ENCODE results near the gene TGM3.

Gene TGM3

DNA sequence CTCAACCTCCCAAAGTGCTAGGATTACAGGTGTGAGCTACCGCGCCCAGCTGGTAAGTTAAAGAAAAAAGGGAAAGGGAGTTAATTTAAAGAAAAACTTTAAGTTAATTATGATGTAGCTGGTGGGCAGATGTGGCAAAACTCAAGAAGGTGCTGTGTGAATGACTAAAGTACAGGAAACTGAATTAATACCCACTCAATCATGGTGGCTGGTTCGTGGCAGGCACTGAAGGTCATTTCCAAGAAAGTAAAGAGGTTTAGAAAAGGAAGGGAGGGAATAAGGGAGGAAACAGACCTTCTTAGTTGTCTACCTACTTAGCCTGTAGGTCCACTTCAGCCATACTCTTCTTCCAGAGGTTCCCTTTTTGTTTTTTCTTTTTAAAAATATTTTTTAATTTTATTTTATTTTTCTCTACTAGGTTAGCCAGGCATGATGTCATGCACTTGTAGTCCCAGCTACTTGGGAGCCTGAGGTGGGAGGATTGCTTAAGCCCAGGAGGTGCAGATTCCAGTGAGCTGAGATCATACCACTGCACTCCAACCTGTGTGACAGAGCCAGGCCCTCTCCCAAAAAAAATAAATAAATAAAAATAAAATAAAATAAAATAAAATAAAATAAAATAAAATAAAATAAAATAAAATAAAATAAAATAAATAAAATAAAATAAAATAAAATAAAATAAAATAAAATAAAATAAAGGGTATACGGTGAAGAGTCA, 11.9 kb upstream of the TGM3 start:
- no peak for DNase-seq (ENCODE audit: low read depth in 2 of 2)

DNA sequence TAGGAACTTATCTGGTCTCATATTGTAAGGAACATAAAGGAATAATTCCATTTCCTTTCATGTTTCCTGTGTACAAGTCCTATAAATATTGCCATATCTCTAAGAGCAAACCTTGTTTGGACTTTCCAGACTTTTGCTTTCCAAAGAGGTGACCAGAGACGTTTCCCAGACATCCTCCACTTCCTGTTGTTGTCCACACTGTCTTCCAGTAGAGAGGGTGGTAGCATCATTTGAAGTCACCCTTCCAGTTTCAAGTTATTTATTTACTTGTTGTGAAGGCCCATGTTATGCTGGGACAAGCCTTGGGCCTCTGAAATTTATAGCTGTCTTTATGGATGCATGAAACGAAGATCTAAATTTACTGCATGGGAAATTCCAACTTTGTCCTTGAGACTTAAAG, 10.6 kb upstream of the TGM3 start:
- DNase-seq (ENCODE audit: low read depth in 2 of 2) = no peak

DNA sequence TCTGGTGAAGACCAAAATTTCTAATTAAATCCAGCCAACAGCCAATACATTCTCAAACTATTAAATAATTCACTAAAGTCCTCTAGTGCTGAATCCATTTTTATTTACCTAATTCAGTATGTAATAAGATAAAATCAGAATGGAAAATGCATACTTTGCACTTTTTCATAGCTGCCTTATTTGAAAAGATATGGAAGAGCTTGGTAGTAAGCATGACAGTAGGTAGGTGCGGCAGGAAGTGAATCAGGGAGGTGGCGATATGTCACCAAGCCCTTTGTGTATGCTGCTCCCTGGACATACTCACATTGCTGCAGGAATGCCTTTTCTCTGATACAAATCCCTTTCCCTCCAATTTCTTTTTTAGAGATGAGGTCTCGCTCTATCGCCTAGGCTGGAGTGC, 10.2 kb upstream of the TGM3 start:
- DNase-seq (ENCODE audit: low read depth in 2 of 2) = no peak

DNA sequence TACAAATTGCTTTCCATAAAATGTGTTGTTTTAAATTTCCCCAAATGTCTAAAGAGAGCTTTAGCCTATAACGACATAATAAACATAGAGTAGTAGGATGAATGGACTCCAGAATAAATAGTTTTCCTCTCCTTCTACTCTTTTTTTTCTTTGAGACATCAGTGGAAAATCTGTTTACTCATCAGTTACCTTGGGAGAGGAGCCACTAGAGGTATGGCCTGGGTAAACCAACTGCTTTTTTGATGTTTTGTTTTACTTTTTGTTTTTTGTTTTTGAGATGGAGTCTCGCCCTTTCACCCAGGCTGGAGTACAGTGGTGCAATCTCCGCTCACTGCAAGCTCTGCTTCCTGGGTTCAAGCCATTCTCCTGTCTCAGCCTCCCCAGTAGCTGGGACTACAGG, 8.3 kb upstream of the TGM3 start:
- DNase-seq (ENCODE audit: low read depth in 2 of 2) = no peak

DNA sequence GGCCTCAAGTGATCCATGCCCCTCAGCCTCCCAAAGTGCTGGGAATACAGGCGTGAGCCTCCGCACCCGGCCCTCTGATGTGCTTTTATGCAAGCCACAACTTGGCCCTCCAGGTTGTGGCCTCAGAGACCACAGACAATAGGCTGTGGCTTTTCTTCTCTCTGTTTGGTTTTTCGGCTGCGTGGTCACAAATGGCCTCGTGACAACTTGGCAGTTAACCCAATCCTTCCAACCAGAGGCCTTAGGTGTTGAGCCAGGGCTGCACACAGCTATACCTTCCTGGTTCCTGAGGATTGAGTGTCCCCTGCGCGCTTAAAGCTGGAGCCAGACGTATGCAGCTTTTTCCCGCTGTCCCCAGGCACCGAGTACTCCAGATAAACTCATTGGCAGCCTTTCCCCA, 6.3 kb upstream of the TGM3 start:
- no peak for DNase-seq (ENCODE audit: low read depth in 2 of 2)

DNA sequence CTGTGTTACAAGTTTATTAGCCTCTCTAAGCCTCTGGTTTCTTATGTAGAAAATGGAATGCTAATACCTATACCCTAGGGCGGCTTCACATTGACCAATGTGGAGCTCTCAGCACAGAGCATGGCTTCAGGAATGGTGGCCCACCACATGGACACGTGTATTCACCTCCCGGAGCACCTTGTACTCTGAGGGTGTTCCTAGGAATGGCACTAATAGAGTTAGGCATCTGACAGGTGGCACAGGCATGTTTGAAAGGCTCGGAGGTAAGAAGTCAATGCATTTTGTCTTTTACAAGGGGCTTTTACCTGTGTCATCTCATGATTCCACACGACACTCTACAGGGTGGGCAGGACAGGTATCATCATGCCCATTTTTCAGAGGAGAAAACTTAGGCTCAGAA, 5.3 kb upstream of the TGM3 start:
- DNase-seq (ENCODE audit: low read depth in 2 of 2) = no peak

DNA sequence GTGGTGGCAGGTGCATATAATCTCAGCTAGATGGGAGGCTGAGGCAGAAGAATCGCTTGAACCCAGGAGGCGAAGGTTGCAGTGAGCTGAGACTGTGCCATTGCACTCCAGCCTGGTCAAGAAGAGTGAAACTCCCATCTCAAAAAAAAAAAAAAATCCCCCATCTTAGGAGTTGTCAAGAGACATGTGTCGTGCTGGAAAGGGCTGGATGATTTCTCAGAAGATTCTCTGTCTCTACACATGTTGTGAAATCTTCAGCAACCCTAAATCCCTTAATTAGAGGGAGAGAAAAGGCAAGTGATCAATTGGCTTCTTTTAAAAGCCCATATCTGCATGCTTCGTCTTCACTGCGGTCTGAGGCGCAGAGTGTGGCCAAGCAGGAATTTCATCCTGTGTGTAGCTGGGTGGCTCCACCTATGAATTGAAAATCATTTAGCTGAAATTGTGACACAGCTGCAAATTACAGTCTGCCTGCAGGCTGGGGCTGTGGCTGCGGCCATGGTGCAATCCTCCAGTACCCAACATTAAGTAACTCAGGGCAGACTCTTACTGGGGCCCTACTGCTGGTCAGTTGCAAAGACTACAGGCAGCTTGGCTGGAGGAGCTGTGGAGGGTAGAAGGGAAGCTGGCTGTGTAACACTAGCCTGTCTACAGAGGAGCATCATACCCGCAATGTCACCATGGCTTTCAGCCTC, 3.2 kb upstream of the TGM3 start:
- DNase-seq (ENCODE audit: low read depth in 2 of 2) = no peak

DNA sequence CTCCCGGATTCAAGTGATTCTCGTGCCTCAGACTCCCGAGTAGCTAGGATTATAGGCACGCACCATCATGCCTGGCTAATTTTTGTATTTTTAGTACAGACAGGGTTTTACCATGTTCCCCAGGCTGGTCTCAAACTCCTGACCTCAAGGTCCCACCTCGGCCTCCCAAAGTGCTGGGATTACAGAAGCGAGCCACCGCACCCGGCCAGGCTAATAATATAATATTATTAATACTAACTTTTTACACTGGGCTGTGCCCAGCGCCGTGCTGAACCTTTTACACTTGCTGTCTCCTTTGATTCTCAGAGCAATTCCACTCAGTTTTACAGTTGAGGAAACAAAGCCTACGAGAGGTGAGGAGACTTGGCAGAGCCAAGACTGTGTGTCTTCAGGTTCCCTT, 2.3 kb upstream of the TGM3 start:
- no peak for DNase-seq (ENCODE audit: low read depth in 2 of 2)

DNA sequence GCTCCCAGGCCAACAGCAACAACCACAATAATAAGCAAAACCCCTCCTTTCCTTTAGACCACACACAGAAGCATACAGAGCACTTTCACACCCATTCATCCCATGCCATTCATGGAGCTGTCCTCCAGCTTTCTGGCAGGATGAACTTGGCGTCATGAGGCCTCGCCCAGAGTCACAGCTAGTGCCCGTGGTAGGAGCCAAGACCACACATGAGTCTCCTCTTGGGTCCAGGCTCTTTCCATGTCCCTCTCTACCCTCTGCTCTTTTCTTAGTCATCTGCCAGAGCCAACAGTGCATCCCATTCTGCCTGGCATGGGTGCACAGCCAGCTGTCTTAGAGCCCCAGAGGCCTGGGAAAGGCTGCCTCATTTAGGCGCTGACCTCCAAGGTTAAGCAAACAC, 1.8 kb upstream of the TGM3 start:
- DNase-seq (ENCODE audit: low read depth in 2 of 2) = no peak

DNA sequence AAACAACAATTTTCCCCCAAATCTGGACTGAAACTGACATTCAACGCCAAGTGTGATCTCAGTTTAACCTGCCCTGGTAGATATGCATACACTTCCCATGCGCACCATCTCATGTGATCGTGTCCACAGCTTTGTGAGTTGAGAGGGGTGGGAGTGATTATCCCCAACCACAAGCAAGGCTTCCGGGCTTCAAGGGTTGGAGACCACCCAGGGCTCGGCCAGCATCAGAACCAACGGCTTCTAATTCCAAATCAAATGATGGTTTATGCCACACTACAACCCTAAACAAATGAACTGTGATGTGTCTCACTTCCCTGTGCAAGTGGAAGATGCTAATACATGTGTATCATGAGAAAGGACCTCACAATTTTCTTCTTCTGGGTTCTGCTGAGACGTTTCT, 515 bp upstream of the TGM3 start:
- DNase-seq (ENCODE audit: low read depth in 2 of 2) = no peak

DNA sequence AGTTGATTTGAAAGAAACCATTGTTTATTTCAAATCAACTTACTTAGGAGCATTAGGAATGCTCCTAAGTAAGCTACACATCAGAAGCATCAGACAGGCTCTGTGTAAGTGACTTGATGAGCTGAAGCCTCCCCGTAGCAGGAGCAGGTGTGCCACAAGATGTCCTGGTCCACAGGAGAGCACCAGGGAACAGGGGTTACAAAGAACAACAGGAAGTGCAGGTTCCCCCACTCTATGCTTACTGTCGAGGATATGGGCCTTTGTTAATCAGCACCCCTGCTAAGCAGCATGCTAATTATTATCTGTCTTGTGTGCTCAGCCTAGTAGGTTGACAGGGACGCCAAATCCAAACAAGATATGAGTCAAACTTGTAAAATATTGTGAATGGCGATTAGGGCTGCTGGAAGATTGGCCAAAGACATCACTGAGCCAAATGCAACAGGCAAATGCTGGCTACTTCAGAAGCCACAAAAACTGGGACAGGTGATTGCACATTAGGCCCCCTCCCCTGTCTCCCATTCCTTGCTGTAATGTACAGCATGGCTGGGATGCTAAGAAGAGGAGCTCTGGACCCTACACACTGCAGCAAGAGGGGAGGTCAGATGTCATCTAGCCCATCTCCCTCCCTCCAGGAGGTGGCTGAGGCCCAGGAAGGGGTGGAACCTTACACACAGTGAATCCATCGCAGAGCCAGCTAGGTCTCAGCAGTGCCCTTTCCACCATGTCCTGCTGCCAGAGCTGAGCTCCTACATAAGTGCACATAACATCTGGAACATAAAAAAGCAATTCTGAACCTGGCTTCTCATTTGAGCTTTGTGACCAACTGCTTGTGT, 939 bp downstream of the TGM3 start:
- no peak for DNase-seq (ENCODE audit: low read depth in 2 of 2)

DNA sequence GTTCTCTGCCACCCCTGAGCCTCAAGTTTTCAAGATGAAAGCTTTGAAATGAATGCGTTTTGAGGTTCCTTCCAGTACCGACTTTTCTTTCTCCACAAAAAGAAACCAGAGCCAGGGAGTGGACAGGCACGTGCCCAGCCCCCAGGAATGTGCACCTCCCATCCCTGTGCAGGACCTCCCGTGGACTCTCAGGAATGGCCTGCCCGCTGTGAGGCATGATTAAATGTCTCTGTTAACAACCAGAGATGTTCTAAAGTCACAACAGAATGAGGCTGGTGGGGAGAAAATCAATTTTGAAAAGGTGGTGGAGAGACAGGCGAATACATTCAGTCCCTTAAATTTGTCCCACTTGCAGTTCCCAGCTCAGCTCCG, 1.5 kb downstream of the TGM3 start:
- no peak for DNase-seq (ENCODE audit: low read depth in 2 of 2)

DNA sequence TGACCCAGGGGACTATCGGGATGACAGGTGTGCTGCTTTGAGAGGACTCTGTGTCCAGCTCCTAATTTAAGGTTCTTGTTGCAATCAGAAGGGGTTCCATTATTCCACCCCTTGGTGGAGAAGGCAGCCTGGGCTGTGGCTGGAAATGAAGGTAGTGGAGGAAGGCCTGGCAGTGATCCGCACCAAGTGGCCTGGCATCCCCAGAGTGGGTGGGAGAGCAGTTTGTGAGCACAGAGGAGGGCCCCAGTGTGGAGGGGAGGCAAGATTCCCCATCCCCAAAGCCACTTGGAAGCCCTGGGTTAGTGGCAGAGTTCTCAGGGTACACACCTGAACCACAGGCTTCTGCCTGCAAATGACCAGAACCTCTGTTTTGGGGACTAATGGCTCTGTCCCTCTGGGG, 2.3 kb downstream of the TGM3 start:
- DNase-seq (ENCODE audit: low read depth in 2 of 2) = no peak

DNA sequence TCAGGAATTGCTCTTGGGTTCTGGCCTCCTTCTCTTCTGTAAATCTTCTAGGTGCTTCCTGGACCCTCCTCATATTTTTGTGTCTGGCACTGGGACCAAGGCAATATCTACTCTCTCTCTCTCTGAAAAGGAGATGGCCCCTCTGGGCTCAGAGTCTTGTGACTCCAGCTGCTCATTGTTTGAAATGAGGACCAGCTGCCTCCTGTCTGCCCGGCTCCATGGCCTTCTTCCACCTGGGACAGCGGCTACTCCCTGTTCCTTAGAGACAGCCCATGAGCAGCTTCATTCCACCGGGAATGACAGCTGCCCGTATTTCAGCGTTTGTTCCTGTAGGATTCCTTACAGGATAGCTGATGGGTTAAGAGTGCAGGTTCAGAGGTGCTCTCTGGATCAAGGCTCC, 2.9 kb downstream of the TGM3 start:
- no peak for DNase-seq (ENCODE audit: low read depth in 2 of 2)

DNA sequence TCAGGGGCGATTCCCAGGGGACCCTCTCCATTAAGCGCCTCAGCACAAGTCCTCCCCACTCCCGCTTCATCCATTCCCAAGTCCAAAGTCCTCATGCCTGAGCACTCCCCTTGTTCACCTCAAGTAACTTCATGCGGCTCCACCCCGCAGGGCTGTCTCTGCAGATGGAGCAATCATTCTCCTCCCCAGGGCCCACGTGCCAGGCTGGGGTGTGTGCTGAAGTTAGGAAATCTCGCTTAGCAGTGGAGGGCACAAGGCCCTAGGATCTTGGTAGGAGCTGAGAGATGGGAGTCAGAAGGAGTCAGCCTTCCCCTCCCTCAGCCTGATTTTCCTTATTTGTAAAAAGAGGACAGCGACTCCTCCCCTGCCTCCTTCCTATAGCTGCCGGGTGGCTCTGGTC, 3.5 kb downstream of the TGM3 start:
- no peak for DNase-seq (ENCODE audit: low read depth in 2 of 2)

DNA sequence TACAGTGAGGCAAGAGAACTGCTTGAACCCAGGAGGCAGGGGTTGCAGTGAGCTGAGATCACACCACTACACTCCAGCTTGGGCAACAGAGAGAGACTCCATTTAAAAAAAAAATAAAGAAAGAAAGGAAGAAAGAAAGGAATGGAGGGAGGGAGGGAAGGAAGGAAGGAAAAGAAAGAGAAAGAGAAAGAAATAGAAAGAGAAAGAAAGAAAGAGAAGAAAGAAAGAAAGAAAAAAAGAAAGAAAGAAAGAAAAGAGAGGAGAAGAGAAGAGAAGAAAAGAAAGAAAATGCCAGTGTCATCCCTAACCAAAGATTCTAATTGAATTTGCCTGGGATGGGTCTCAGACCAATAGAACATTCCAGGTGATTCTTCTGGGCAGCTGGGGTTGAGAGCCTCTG, 4.2 kb downstream of the TGM3 start:
- DNase-seq (ENCODE audit: low read depth in 2 of 2) = no peak

DNA sequence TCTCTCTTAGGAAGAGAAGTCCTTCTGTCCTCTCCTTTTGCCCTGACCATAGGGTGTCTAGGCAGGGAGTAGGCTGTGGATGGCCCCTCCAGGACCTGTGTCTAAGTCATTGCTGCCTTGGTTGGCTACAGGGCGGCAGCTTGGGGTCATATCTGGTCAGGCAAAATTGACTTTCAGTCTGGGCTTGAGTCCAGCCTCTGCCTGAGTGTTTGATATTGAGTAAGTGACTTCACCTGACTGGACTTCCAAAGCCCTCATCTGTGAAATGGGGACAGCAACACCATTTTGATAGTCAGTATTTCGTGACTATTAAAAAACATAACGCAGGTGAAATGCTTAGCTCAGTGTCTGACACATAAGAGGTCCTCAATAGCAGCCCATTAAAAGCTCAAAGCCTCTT, 4.6 kb downstream of the TGM3 start:
- no peak for DNase-seq (ENCODE audit: low read depth in 2 of 2)

DNA sequence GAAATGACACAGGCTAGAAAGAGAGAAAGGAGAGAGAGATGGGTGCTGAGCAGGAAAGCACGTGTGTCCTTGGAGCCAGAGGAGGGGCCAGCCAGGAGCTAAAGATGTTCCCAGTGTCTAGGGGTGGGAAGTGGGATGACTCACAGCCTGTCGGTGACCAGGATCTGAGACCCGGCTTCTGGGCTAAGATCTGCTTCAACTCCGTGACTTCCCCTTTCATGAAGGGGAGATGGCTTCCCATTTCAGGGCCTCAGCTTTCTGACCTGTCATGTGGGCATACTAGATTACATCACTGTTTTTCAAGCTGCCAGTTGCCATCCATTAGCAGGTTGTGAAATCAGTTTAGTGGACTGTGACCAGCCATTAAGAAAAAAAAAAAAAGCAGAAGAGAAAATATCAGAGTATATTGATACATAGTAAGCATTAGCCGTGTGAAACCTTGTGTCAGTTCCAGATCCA, 5.4 kb downstream of the TGM3 start:
- no peak for DNase-seq (ENCODE audit: low read depth in 2 of 2)

DNA sequence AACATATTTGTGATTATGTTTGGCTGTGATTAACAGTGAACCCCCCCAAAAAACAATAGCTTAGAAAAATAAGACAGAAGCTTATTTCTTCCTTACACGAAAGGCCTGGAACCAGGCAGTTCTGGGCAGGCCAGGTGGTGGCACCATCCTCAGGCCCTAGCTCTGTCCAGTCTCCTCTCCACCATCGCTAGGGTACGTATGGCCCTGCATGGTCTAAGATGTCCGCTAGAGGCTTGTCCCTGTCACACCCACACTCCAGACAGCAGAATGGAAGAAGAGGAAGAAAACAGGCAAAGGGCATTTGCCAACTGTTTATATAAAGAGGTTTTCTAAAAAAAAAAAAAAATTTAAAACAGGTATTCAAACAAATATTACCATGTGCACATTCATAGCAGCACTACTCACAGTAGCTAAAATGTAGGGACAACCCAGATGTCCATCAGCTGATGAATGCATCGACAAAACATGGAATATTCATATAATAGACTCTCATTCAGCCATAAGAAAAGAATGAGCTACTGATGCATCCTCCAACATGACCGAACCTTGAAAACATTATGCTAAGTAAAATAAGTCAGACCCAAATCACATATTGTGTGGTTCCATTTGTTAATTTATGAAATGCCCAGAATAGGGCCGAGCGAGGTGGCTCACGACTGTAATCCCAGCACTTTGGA, 6.7 kb downstream of the TGM3 start:
- DNase-seq (ENCODE audit: low read depth in 2 of 2) = no peak

DNA sequence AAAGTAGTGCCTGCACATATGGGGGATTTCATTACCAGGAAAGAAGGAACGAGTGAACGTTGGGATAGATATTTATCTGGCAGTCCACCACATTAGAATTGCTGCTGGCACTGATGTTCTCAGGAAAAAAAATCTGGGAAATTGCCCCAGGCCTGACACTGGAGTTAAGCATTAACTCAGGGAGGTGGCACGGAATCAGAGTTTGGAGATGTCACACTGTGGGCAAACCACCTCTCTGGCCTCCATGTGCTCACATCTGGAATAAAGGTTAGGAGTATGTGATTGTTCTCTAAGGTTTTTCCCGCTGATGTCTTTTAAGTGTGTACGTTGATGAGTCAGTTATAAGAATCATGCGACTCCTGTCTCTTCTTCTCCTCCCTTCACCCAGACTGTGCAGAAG, 7.9 kb downstream of the TGM3 start:
- no peak for DNase-seq (ENCODE audit: low read depth in 2 of 2)

DNA sequence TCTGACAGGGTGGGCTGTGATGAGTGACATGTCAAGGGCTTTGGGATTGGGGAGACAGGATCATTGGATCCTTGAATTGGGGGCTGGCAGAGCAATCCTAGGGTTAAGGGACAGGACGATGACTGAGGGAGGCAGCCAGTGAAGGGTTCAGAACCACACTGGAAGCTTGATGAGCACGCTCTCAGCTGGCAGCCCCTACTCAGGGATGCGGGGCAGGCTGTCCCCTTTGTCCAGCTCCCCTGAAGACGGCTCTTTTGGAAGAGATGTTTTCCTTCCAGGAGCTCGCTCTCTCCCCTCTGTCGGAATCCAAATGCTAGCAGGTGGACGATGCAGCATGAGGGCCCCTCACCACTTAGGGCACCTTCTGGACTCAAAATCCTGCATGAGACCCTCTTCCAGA, 8.4 kb downstream of the TGM3 start:
- DNase-seq (ENCODE audit: low read depth in 2 of 2) = no peak

DNA sequence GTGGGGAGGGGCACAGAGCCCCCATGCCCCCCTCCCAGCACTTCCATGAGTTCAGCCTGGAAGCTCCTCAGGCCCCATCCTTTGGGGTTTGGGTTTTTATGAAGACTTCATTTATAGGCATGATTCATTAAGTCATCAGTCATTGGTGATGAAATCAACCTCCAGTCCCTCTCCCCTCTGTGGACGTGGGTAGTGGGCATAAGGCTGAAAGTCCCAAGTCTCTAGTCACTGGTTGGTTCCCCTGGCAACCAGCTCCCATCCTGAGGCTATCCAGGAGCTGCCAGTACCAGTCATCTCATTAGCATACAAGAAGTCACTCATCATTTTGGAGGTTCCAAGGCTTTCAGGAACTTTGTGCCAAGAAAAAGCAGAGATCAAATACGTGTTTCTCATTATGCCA, 9.2 kb downstream of the TGM3 start:
- DNase-seq (ENCODE audit: low read depth in 2 of 2) = no peak

Measured in fibroblast of skin of left quadriceps (primary cell).